Fibroblast of lung (primary cell): ENCODE data around the gene ATP8A1. TPM values are rescaled to one million over a fixed set of nuclear protein-coding genes. Genes with fewer than 3 reads are reported as not detected.

Source experiments
- DNase-seq, 2 donors: peaks; one replicate each; pipeline versions ENCODE4 v3.0.0 to v3.0.0-alpha.2; 2010; ENCODE audit warnings: low read depth in 2 of 2
- H2AFZ ChIP-seq: 2 replicates; pipeline ENCODE4 v1.5.1; 2012; ENCODE audit warnings: low read length, control low read depth, inconsistent platforms
- H3K27ac ChIP-seq: 2 replicates; pipeline ENCODE4 v1.5.1; 2011; ENCODE audit warnings: low read length, control low read depth; ENCODE audit not compliant: insufficient read depth
- H3K27me3 ChIP-seq: 2 replicates; pipeline ENCODE4 v1.5.1; 2011; ENCODE audit warnings: mild to moderate bottlenecking, low read length; ENCODE audit not compliant: control insufficient read depth, insufficient read depth
- H3K36me3 ChIP-seq: 2 replicates; pipeline ENCODE4 v1.5.1; 2011; ENCODE audit warnings: low read length; ENCODE audit not compliant: control insufficient read depth, insufficient read depth
- H3K4me1 ChIP-seq: 2 replicates; pipeline ENCODE4 v1.5.1; 2011; ENCODE audit warnings: low read length; ENCODE audit not compliant: control insufficient read depth, insufficient read depth; ENCODE audit errors: extremely low read depth
- H3K4me2 ChIP-seq: 2 replicates; pipeline ENCODE4 v1.5.1; 2011; ENCODE audit warnings: low read length, control low read depth; ENCODE audit not compliant: insufficient read depth; ENCODE audit errors: extremely low read depth
- H3K4me3 ChIP-seq, 4 experiments: fragments of 200-600 bp in 1 of 4; sonication (generic) in 1 of 4; replicated peaks in 1 of 4; 2 replicates each; pipeline ENCODE4 v1.5.1; 2011 to 2016; ENCODE audit warnings: low read length in 4 of 4, low read depth in 3 of 4, mild to moderate bottlenecking in 3 of 4, control low read depth in 2 of 4, inconsistent platforms in 1 of 4, mixed read lengths in 1 of 4; ENCODE audit not compliant: insufficient read depth in 1 of 4; ENCODE audit errors: control extremely low read depth in 1 of 4
- H3K79me2 ChIP-seq: 2 replicates; pipeline ENCODE4 v1.5.1; 2012; ENCODE audit warnings: mild to moderate bottlenecking, low read length, inconsistent platforms; ENCODE audit not compliant: control insufficient read depth, insufficient read depth
- H3K9ac ChIP-seq: 2 replicates; pipeline ENCODE4 v1.5.1; 2011; ENCODE audit warnings: mild to moderate bottlenecking, low read length, control low read depth; ENCODE audit not compliant: insufficient read depth
- H3K9me3 ChIP-seq: 2 replicates; pipeline ENCODE4 v1.5.1; 2012; ENCODE audit warnings: low read depth, low read length; ENCODE audit not compliant: control insufficient read depth, insufficient read depth
- H4K20me1 ChIP-seq: 2 replicates; pipeline ENCODE4 v1.5.1; 2011; ENCODE audit warnings: low read length; ENCODE audit not compliant: control insufficient read depth, insufficient read depth; ENCODE audit errors: extremely low read depth
- EZH2 ChIP-seq: IDR thresholded peaks from 2 replicates; pipeline ENCODE4 v1.5.1; 2012; ENCODE audit warnings: low read length, control low read depth, mild to moderate bottlenecking; ENCODE audit errors: missing control alignments
- polyA plus RNA-seq, 2 donors: library from polyadenylated mRNA; depleted of rRNA in 1 of 2; stranded (reverse) in 1 of 2; unstranded in 1 of 2; fragments of >200 nt; gene quantifications; 2 replicates each; pipeline ENCODE4 v1.2.1, GENCODE V29; 2011 to 2012; ENCODE audit warnings: missing spikeins in 1 of 2
- total RNA-seq: library from RNA; depleted of rRNA; stranded (reverse); fragments of >200 nt; gene quantifications from 2 replicates; pipeline ENCODE4 v1.2.1, GENCODE V29; 2014
- TF ChIP-seq, protein P1 (sequence below), 2 donors: IDR thresholded peaks in 1 of 2; conservative IDR thresholded peaks in 1 of 2; 1 replicate in 1 of 2; 2 replicates in 1 of 2; pipeline ENCODE4 v1.5.1; 2011 to 2012; ENCODE audit warnings: low read length in 2 of 2, control low read depth in 1 of 2, inconsistent platforms in 1 of 2, low read depth in 1 of 2, mild to moderate bottlenecking in 1 of 2

The ATP8A1 gene
- total and polyA plus RNA-seq, 2 donors (not counting 1 experiment from before 2014, with no cell fraction given), result 0.36 to 4.8 TPM

DNA sequence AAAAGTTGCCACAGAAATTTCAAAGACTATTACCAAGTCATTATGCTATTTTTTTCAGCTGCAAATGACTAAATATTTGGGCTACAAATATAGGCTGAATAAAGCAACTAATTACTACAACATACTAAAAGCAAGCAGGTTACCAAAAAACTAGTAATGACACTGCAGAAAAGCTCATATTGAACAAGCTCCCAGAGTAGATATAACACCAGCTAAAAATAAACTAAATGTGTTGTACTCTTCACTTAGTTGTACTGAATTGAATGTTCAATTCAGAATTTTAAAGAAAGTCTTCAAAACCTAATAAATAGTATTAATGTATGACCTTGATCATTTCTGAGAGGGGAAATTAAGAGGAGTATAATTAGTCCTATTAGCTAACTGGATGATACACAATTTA lies 12.0 kb downstream of the ATP8A1 start:
- Histone ChIP-seq H3K9ac (no peak overlapping the region), H3K27ac (no peak overlapping the region), H3K27me3 (no peaks in the 10 kb centered on the region), H3K79me2 (no peaks in the 10 kb centered on the region), H3K4me2 (no peak overlapping the region), H3K36me3 (no peaks in the 10 kb centered on the region), H2AFZ (no peak overlapping the region), H3K4me3 (no peak overlapping the region), H3K4me1 (no peaks in the 10 kb centered on the region), H4K20me1 (no peaks in the 10 kb centered on the region), H3K9me3 (no peaks in the 10 kb centered on the region)
- DNase-seq, result no peak
- TF ChIP-seq EZH2, result no peak
- TF ChIP-seq, protein P1, sequence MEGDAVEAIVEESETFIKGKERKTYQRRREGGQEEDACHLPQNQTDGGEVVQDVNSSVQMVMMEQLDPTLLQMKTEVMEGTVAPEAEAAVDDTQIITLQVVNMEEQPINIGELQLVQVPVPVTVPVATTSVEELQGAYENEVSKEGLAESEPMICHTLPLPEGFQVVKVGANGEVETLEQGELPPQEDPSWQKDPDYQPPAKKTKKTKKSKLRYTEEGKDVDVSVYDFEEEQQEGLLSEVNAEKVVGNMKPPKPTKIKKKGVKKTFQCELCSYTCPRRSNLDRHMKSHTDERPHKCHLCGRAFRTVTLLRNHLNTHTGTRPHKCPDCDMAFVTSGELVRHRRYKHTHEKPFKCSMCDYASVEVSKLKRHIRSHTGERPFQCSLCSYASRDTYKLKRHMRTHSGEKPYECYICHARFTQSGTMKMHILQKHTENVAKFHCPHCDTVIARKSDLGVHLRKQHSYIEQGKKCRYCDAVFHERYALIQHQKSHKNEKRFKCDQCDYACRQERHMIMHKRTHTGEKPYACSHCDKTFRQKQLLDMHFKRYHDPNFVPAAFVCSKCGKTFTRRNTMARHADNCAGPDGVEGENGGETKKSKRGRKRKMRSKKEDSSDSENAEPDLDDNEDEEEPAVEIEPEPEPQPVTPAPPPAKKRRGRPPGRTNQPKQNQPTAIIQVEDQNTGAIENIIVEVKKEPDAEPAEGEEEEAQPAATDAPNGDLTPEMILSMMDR (conservative IDR thresholded peaks at IDR 0.05 in 1 of 2, IDR thresholded peaks at IDR 0.05 in 1 of 2; ENCODE audit: low read depth in 1 of 2, low read length in 2 of 2), result no peak

DNA sequence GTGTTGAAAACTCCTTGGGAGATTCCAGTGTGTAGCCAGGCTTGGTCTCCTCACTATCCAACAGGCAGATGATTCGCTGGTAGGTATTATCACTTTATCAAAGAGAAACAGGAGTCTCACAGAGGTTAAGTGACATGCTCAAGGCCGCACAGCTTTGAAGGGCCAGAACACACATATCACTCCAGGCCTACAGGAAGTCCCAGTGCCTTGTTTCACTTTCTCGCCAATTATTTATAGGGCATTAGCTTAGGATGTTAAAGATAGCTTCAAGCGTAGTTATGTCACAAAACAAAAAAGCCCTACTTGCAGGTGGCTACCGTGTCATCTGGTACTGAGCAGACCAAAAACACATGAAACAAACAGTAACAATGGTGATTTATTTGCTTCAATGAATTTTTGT lies 13.2 kb downstream of the ATP8A1 start:
- Histone ChIP-seq H3K27ac (no peak overlapping the region), H3K36me3 (no peaks in the 10 kb centered on the region), H3K4me3 (no peak overlapping the region), H3K4me2 (no peak overlapping the region), H3K79me2 (no peaks in the 10 kb centered on the region), H2AFZ (no peak overlapping the region), H3K27me3 (no peaks in the 10 kb centered on the region), H3K9me3 (no peaks in the 10 kb centered on the region), H4K20me1 (no peaks in the 10 kb centered on the region), H3K4me1 (no peaks in the 10 kb centered on the region), H3K9ac (no peak overlapping the region)
- TF ChIP-seq, protein P1 (conservative IDR thresholded peaks at IDR 0.05 in 1 of 2, IDR thresholded peaks at IDR 0.05 in 1 of 2; ENCODE audit: low read depth in 1 of 2, low read length in 2 of 2), result no peak
- TF ChIP-seq EZH2, result no peak
- DNase-seq, result no peak

DNA sequence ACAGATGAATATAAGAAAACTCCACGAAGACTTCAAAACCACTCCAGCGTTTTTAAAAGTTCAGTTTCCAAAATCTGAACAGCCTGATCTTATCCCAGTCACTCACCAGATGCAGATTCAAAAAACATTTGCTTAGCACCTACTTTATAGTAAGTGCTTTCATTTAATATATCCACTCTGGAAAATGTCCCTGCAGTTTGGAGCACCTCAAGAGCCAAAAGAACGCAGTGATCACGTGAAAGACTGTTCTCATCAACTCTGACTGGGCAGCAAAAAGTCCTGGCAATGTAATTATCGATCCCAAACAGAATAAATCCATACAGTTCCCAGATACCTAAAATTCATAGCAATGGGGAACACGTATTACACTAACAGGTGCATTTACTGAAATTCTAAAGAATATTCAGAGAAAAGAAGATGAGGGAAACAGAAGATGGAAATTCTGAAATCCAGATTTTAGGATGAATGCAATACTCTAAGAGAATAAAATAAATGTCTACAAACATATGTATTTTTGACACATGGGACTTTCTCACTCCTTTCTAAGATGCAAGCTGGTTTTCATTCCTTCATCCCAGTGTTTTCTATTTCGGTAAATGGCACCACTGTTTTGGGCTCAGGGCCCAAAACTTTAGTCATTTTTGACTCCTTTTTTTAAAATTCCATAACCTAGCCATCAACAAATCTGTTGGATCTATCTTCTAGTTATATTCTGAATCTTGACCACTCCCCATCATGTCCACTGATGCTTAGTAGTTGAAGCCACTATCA lies 13.9 kb downstream of the ATP8A1 start:
- Histone ChIP-seq H3K4me1 (no peaks in the 10 kb centered on the region), H3K9me3 (no peaks in the 10 kb centered on the region), H2AFZ (no peak overlapping the region), H3K79me2 (no peaks in the 10 kb centered on the region), H3K27me3 (no peaks in the 10 kb centered on the region), H3K4me3 (no peak overlapping the region), H3K9ac (no peak overlapping the region), H3K27ac (no peak overlapping the region), H4K20me1 (no peaks in the 10 kb centered on the region), H3K36me3 (no peaks in the 10 kb centered on the region), H3K4me2 (no peak overlapping the region)
- TF ChIP-seq, protein P1 (conservative IDR thresholded peaks at IDR 0.05 in 1 of 2, IDR thresholded peaks at IDR 0.05 in 1 of 2; ENCODE audit: low read depth in 1 of 2, low read length in 2 of 2), result no peak
- no peak for DNase-seq
